Neural cell (in vitro differentiated cells): Measurements from ENCODE around the gene MAJIN. TPM values are rescaled to one million over a fixed set of nuclear protein-coding genes. Genes with fewer than 3 reads are reported as not detected.

ENCODE experiments used
- H2AFZ ChIP-seq: fragments of 200-600, 300-800 bp; sonication (generic), shearing (Covaris generic); 2 replicates; pipeline ENCODE4 v1.6.0; 2014; ENCODE audit warnings: low read depth, mild to moderate bottlenecking, antibody characterized with exemption, low read length, moderate library complexity
- H3F3A ChIP-seq: fragments of 200-600 bp; shearing (Covaris generic); 2 replicates; pipeline ENCODE4 v1.6.1; 2016; ENCODE audit warnings: mild to moderate bottlenecking, moderate library complexity, mixed read lengths, antibody characterized with exemption, low read length; ENCODE audit not compliant: insufficient read depth, poor library complexity, severe bottlenecking
- H3K27ac ChIP-seq: fragments of 200-600, 300-800 bp; sonication (generic), shearing (Covaris generic); 2 replicates; pipeline ENCODE4 v1.5.1; 2014; ENCODE audit warnings: mild to moderate bottlenecking, low read length, moderate library complexity
- H3K27me3 ChIP-seq: fragments of 300-800, 200-600 bp; sonication (generic), shearing (Covaris generic); 2 replicates; pipeline ENCODE4 v1.6.0; 2014; ENCODE audit warnings: mild to moderate bottlenecking, low read depth, low read length, moderate library complexity; ENCODE audit not compliant: insufficient read depth
- H3K36me3 ChIP-seq: fragments of 300-800, 200-600 bp; sonication (generic), shearing (Covaris generic); 2 replicates; pipeline ENCODE4 v1.5.1; 2014; ENCODE audit warnings: mild to moderate bottlenecking, antibody characterized with exemption, low read length, moderate library complexity; ENCODE audit not compliant: insufficient read depth
- H3K4me2 ChIP-seq: fragments of 300-800, 200-600 bp; sonication (generic), shearing (Covaris generic); 2 replicates; pipeline ENCODE4 v1.6.0; 2014; ENCODE audit warnings: mild to moderate bottlenecking, low read length
- H3K4me3 ChIP-seq: fragments of 300-800, 200-600 bp; sonication (generic), shearing (Covaris generic); 2 replicates; pipeline ENCODE4 v1.5.1; 2014; ENCODE audit warnings: mild to moderate bottlenecking, low read length, moderate library complexity
- H3K79me2 ChIP-seq: fragments of 200-600 bp; shearing (Covaris generic); replicated peaks from 2 replicates; pipeline ENCODE4 v1.6.0; 2014; ENCODE audit warnings: mild to moderate bottlenecking, low read length, moderate library complexity; ENCODE audit not compliant: insufficient read depth
- H3K9ac ChIP-seq: fragments of 300-800, 200-600 bp; sonication (generic), shearing (Covaris generic); 2 replicates; pipeline ENCODE4 v1.6.1; 2016; ENCODE audit warnings: mild to moderate bottlenecking, low read length, mixed read lengths
- H3K9me2 ChIP-seq: fragments of 200-600 bp; shearing (Covaris generic); 2 replicates; pipeline ENCODE4 v1.6.1; 2016; ENCODE audit warnings: mild to moderate bottlenecking, low read length, mixed read lengths; ENCODE audit not compliant: insufficient read depth
- H3K9me3 ChIP-seq: fragments of 200-600, 300-800 bp; sonication (generic), shearing (Covaris generic); 2 replicates; pipeline ENCODE4 v1.6.1; 2016; ENCODE audit warnings: mild to moderate bottlenecking, mixed run types, low read length, moderate library complexity, mixed read lengths
- H4K20me1 ChIP-seq: fragments of 200-600 bp; shearing (Covaris generic); 2 replicates; pipeline ENCODE4 v1.6.1; 2016; ENCODE audit warnings: mild to moderate bottlenecking, mixed run types; ENCODE audit not compliant: insufficient read depth
- CTCF ChIP-seq: fragments of 450-650 bp; IDR thresholded peaks from 2 replicates; pipeline ENCODE4 v1.5.1; 2014; ENCODE audit warnings: antibody characterized with exemption, mild to moderate bottlenecking, moderate library complexity; ENCODE audit not compliant: poor library complexity, severe bottlenecking
- EP300 ChIP-seq: fragments of 450-650 bp; conservative IDR thresholded peaks from 2 replicates; pipeline ENCODE4 v1.6.1; 2014; ENCODE audit warnings: antibody characterized with exemption, mild to moderate bottlenecking, moderate library complexity; ENCODE audit not compliant: poor library complexity, severe bottlenecking
- MXI1 ChIP-seq: fragments of 450-650 bp; conservative IDR thresholded peaks from 2 replicates; pipeline ENCODE4 v1.6.1; 2014; ENCODE audit warnings: antibody characterized with exemption, mild to moderate bottlenecking; ENCODE audit not compliant: poor library complexity, severe bottlenecking
- POLR2AphosphoS5 ChIP-seq: IDR thresholded peaks from 2 replicates; pipeline ENCODE4 v1.6.1; 2012
- RAD21 ChIP-seq: fragments of 450-650 bp; conservative IDR thresholded peaks from 2 replicates; pipeline ENCODE4 v1.6.1; 2014; ENCODE audit warnings: antibody characterized with exemption, mild to moderate bottlenecking, moderate library complexity
- REST ChIP-seq: IDR thresholded peaks from 2 replicates; pipeline ENCODE4 v1.6.1; 2012; ENCODE audit warnings: borderline replicate concordance
- SMC3 ChIP-seq: fragments of 450-650 bp; conservative IDR thresholded peaks from 2 replicates; pipeline ENCODE4 v1.6.1; 2014; ENCODE audit warnings: antibody characterized with exemption, mild to moderate bottlenecking, moderate library complexity; ENCODE audit not compliant: poor library complexity
- TAF1 ChIP-seq: IDR thresholded peaks from 2 replicates; pipeline ENCODE4 v1.6.1; 2012; ENCODE audit warnings: low read depth
- polyA plus RNA-seq: library from polyadenylated mRNA; depleted of rRNA; stranded (reverse); fragments of >200 nt; gene quantifications from 2 replicates; pipeline ENCODE4 v1.2.3, GENCODE V29; 2014

The MAJIN gene
- polyA plus RNA-seq, 1 donor from 2014 or later, result not detected

- Histone ChIP-seq H2AFZ (peak overlapping the region; percentile 43), H3K9me3 (no peaks in the 10 kb centered on the region), H4K20me1 (no peaks in the 10 kb centered on the region), H3F3A (no peaks in the 10 kb centered on the region), H3K36me3 (no peaks in the 10 kb centered on the region), H3K9ac (peak overlapping the region; percentile 15), H3K27me3 (no peaks in the 10 kb centered on the region), H3K27ac (no peak overlapping the region), H3K9me2 (no peaks in the 10 kb centered on the region), H3K4me2 (no peak overlapping the region), H3K4me3 (peak overlapping the region; percentile 72), H3K79me2 (peaks cover 7% of the 10 kb centered on the region)
- TF ChIP-seq MXI1, result no peak
- no peak for TF ChIP-seq EP300
- no peak for TF ChIP-seq TAF1
- TF ChIP-seq POLR2AphosphoS5, result no peak
- TF ChIP-seq REST, result no peak
- no peak for TF ChIP-seq CTCF
Observed at GRCh38 chr11:64918017-64918416, 53.9 kb downstream of the MAJIN start.

- Histone ChIP-seq H2AFZ (peak overlapping the region; percentile 43), H3K27ac (no peak overlapping the region), H3K36me3 (no peaks in the 10 kb centered on the region), H3K9ac (peak overlapping the region; percentile 15), H3K9me2 (no peaks in the 10 kb centered on the region), H3K4me3 (peak overlapping the region; percentile 72), H3K4me2 (no peak overlapping the region), H3F3A (no peaks in the 10 kb centered on the region), H3K79me2 (peaks cover 7% of the 10 kb centered on the region), H3K9me3 (no peaks in the 10 kb centered on the region), H4K20me1 (no peaks in the 10 kb centered on the region), H3K27me3 (no peaks in the 10 kb centered on the region)
- TF ChIP-seq SMC3, result no peak
- TF ChIP-seq MXI1, result no peak
- TF ChIP-seq TAF1, result no peak
Observed at GRCh38 chr11:64917663-64917995, 54.3 kb downstream of the MAJIN start.

GRCh38 chr11:64916775-64917662 is 54.9 kb downstream of the MAJIN start, which contains the start of gene ATG2A:
Gene ATG2A, minus strand, starts transcription at chr11:64917209. Its CDS starts 74 bp downstream, at chr11:64917135.
- peaks cover 7% of the 10 kb centered on the region for H3K79me2 ChIP-seq
- no peaks in the 10 kb centered on the region for H4K20me1 ChIP-seq
- TF ChIP-seq REST, result peak; percentile 85
- TF ChIP-seq TAF1, result peak; percentile 75
- peak; percentile 57 for TF ChIP-seq POLR2AphosphoS5
- peak; percentile 15 for TF ChIP-seq RAD21
- peak; percentile 100 for TF ChIP-seq MXI1
- no peak for TF ChIP-seq CTCF
- no peaks in the 10 kb centered on the region for H3K27me3 ChIP-seq
- peak within 1 kb of the TSS; percentile 78 for H3K9ac ChIP-seq
- H2AFZ ChIP-seq, result peak within 1 kb of the TSS; percentile 43
- H3K27ac ChIP-seq, result peak within 1 kb of the TSS; percentile 52
- peak within 1 kb of the TSS; percentile 72 for H3K4me3 ChIP-seq
- H3K9me3 ChIP-seq, result no peaks in the 10 kb centered on the region
- no peaks in the 10 kb centered on the region for H3K9me2 ChIP-seq
- no peaks in the 10 kb centered on the region for H3F3A ChIP-seq
- no peaks in the 10 kb centered on the region for H3K36me3 ChIP-seq
- peak within 1 kb of the TSS; percentile 84 for H3K4me2 ChIP-seq
